K562 (cell line): ENCODE data around the gene EFNB3. TPM values are rescaled to one million over a fixed set of nuclear protein-coding genes. Genes with fewer than 3 reads are reported as not detected.

Experiments
- ESRRB ChIP-seq: fragments of 250-450 bp; sonication (Bioruptor Pico); IDR thresholded peaks from 2 replicates; pipeline ENCODE4 v1.5.0; 2020; ENCODE audit warnings: mild to moderate bottlenecking, moderate library complexity, borderline replicate concordance
- POLR2H ChIP-seq: IDR thresholded peaks from 2 replicates; pipeline ENCODE4 v1.6.1; 2016; ENCODE audit warnings: missing genetic modification characterization, low read depth, mild to moderate bottlenecking, control low read depth, missing compliant biosample characterization, moderate library complexity
- ZNF589 ChIP-seq: fragments of 200-800 bp; sonication (Bioruptor generic); IDR thresholded peaks from 2 replicates; pipeline ENCODE4 v1.6.1; 2016; ENCODE audit warnings: low read depth, missing genetic modification characterization, missing compliant biosample characterization
- ZNF707 ChIP-seq: fragments of 250-450 bp; sonication (Bioruptor Pico); conservative IDR thresholded peaks from 2 replicates; pipeline ENCODE4 v1.8.0; 2022; ENCODE audit warnings: inconsistent platforms, mild to moderate bottlenecking, moderate library complexity
- polyA plus RNA-seq, 8 experiments: library from polyadenylated mRNA; depleted of rRNA in 4 of 8; stranded (reverse) in 5 of 8; unstranded in 3 of 8; fragments of >200 nt; fragmentation: Nextera tagmentation in 2 of 8; fragmentation: Illumina TruSeq in 1 of 8; extraction: Ambion mirVana in 2 of 8; extraction: Trizol in 1 of 8; gene quantifications; 2 replicates each; pipeline versions ENCODE4 v1.2.1 to v1.2.3, GENCODE V29; 2011 to 2014; ENCODE audit warnings: inconsistent platforms in 1 of 8, missing spikeins in 1 of 8
- total RNA-seq, 7 experiments: library from RNA; depleted of rRNA in 6 of 7; stranded (reverse); fragments of >200 nt in 6 of 7; fragmentation: Illumina TruSeq in 2 of 7; extraction: Trizol in 2 of 7; gene quantifications; 2 replicates each; pipeline versions ENCODE4 v1.2.1 to v1.2.3, GENCODE V29; 2011 to 2021; ENCODE audit warnings: low replicate concordance in 1 of 7
- TF ChIP-seq, protein P1 (sequence below), 2 experiments: fragments of 450-650 bp; formaldehyde crosslinking in 1 of 2; IDR thresholded peaks; 2 replicates each; pipeline versions ENCODE4 v1.4.0 to v1.6.1; 2014 to 2020; ENCODE audit warnings: mild to moderate bottlenecking in 2 of 2, borderline replicate concordance in 1 of 2, low read depth in 1 of 2
- TF ChIP-seq, protein P2 (sequence below), 2 experiments: fragments of 200-800 bp in 1 of 2; sonication (Bioruptor generic) in 1 of 2; sonication (generic) in 1 of 2; formaldehyde crosslinking in 1 of 2; IDR thresholded peaks in 1 of 2; conservative IDR thresholded peaks in 1 of 2; 2 replicates each; pipeline versions ENCODE4 v1.5.0 to v1.6.1; 2016 to 2020; ENCODE audit warnings: missing compliant biosample characterization in 1 of 2, missing genetic modification characterization in 1 of 2, missing genetic modification reagents in 1 of 2
- TF ChIP-seq, protein P3 (sequence below): fragments of 450-650 bp; formaldehyde crosslinking; IDR thresholded peaks from 2 replicates; pipeline ENCODE4 v1.4.0; 2020; ENCODE audit warnings: mild to moderate bottlenecking
- TF ChIP-seq, protein P4 (sequence below): fragments of 450-650 bp; IDR thresholded peaks from one replicate; pipeline ENCODE4 v1.6.1; 2018; ENCODE audit warnings: mild to moderate bottlenecking, moderate library complexity; ENCODE audit not compliant: partially characterized antibody

The EFNB3 gene
- total and polyA plus RNA-seq, 9 of the 15 experiments (the other 6 are each of a cell fraction or from before 2014, with no cell fraction given), result not detected

DNA sequence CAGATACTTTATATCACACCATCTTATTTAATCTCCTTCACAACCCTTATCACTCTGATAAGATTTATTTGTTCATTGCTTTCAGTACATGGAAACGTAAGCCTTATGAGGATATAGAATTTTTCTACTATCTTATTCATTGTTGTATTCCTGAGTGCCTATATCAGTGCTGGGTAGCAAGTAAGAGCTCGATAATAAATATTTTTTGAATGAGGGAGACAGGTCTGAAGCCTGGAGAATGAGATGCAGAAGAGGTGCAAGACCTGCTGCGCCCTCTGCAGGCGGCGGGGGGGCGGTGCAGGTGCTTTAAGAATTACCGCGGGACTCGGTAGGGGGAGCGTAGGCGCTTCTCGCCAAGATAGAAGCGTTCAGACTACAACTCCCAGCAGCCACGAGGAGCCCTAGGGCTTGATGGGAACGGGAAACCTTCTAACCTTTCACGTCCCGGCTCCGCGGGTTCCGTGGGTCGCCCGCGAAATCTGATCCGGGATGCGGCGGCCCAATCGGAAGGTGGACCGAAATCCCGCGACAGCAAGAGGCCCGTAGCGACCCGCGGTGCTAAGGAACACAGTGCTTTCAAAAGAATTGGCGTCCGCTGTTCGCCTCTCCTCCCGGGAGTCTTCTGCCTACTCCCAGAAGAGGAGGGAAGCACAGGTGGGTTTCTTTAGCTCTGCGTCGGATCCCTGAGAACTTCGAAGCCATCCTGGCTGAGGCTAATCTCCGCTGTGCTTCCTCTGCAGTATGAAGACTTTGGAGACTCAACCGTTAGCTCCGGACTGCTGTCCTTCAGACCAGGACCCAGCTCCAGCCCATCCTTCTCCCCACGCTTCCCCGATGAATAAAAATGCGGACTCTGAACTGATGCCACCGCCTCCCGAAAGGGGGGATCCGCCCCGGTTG lies 16.8 kb upstream of the EFNB3 start, which contains the start of gene WRAP53 (continued):
- TF ChIP-seq, protein P1, sequence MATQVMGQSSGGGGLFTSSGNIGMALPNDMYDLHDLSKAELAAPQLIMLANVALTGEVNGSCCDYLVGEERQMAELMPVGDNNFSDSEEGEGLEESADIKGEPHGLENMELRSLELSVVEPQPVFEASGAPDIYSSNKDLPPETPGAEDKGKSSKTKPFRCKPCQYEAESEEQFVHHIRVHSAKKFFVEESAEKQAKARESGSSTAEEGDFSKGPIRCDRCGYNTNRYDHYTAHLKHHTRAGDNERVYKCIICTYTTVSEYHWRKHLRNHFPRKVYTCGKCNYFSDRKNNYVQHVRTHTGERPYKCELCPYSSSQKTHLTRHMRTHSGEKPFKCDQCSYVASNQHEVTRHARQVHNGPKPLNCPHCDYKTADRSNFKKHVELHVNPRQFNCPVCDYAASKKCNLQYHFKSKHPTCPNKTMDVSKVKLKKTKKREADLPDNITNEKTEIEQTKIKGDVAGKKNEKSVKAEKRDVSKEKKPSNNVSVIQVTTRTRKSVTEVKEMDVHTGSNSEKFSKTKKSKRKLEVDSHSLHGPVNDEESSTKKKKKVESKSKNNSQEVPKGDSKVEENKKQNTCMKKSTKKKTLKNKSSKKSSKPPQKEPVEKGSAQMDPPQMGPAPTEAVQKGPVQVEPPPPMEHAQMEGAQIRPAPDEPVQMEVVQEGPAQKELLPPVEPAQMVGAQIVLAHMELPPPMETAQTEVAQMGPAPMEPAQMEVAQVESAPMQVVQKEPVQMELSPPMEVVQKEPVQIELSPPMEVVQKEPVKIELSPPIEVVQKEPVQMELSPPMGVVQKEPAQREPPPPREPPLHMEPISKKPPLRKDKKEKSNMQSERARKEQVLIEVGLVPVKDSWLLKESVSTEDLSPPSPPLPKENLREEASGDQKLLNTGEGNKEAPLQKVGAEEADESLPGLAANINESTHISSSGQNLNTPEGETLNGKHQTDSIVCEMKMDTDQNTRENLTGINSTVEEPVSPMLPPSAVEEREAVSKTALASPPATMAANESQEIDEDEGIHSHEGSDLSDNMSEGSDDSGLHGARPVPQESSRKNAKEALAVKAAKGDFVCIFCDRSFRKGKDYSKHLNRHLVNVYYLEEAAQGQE (IDR thresholded peaks at IDR 0.05; ENCODE audit: borderline replicate concordance), result peak; percentile 75
- TF ChIP-seq, protein P1 (CRISPR knock-in tag; IDR thresholded peaks at IDR 0.05; ENCODE audit: low read depth), result no peak
- no peak for TF ChIP-seq POLR2H (tag)
- TF ChIP-seq, protein P2, sequence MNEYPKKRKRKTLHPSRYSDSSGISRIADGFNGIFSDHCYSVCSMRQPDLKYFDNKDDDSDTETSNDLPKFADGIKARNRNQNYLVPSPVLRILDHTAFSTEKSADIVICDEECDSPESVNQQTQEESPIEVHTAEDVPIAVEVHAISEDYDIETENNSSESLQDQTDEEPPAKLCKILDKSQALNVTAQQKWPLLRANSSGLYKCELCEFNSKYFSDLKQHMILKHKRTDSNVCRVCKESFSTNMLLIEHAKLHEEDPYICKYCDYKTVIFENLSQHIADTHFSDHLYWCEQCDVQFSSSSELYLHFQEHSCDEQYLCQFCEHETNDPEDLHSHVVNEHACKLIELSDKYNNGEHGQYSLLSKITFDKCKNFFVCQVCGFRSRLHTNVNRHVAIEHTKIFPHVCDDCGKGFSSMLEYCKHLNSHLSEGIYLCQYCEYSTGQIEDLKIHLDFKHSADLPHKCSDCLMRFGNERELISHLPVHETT (CRISPR knock-in tag; conservative IDR thresholded peaks at IDR 0.05 in 1 of 2, IDR thresholded peaks at IDR 0.05 in 1 of 2), result peak in 1 of 2 experiments; percentile 36; a peak in 1 of 4 replicates
- no peak for TF ChIP-seq ESRRB (CRISPR knock-in tag)
- TF ChIP-seq, protein P3, sequence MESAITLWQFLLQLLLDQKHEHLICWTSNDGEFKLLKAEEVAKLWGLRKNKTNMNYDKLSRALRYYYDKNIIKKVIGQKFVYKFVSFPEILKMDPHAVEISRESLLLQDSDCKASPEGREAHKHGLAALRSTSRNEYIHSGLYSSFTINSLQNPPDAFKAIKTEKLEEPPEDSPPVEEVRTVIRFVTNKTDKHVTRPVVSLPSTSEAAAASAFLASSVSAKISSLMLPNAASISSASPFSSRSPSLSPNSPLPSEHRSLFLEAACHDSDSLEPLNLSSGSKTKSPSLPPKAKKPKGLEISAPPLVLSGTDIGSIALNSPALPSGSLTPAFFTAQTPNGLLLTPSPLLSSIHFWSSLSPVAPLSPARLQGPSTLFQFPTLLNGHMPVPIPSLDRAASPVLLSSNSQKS (CRISPR knock-in tag), result no peak
- TF ChIP-seq ZNF589 (CRISPR knock-in tag), result no peak
- TF ChIP-seq, protein P4, sequence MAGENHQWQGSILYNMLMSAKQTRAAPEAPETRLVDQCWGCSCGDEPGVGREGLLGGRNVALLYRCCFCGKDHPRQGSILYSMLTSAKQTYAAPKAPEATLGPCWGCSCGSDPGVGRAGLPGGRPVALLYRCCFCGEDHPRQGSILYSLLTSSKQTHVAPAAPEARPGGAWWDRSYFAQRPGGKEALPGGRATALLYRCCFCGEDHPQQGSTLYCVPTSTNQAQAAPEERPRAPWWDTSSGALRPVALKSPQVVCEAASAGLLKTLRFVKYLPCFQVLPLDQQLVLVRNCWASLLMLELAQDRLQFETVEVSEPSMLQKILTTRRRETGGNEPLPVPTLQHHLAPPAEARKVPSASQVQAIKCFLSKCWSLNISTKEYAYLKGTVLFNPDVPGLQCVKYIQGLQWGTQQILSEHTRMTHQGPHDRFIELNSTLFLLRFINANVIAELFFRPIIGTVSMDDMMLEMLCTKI, result no peak
- no peak for TF ChIP-seq ZNF707 (CRISPR knock-in tag)
